ENCODE measurements around the gene SMIM41. TPM values are rescaled to one million over a fixed set of nuclear protein-coding genes. Genes with fewer than 3 reads are reported as not detected.

SMIM41 gene
- total RNA-seq, 1 donor from 2014 or later, result 0.88 TPM

- H3K9me3 Mint-ChIP-seq (ENCODE audit: unreplicated experiment), result peaks cover 5% of the 10 kb centered on the region
- no peak for DNase-seq
- peaks cover 6% of the 10 kb centered on the region for H3K4me1 Mint-ChIP-seq (ENCODE audit: low read depth, unreplicated experiment)
- no peak for TF ChIP-seq CTCF (IDR thresholded peaks at IDR 0.05; ENCODE audit: partially characterized antibody, unreplicated experiment)
- H3K27ac Mint-ChIP-seq (ENCODE audit: unreplicated experiment), result no peak overlapping the region
- H3K4me3 Mint-ChIP-seq (ENCODE audit: unreplicated experiment), result peak overlapping the region; percentile 63
- peaks cover 18% of the 10 kb centered on the region for H3K27me3 Mint-ChIP-seq (ENCODE audit: unreplicated experiment)
- H3K36me3 Mint-ChIP-seq (ENCODE audit: unreplicated experiment), result no peaks in the 10 kb centered on the region
These were observed 29.3 kb upstream of the SMIM41 start for GRCh38 chr12:52050116-52050757.

- no peaks in the 10 kb centered on the region for H3K36me3 Mint-ChIP-seq (ENCODE audit: unreplicated experiment)
- DNase-seq, result peak; percentile 84
- H3K9me3 Mint-ChIP-seq (ENCODE audit: unreplicated experiment), result peaks cover 5% of the 10 kb centered on the region
- peak within 1 kb of the TSS; percentile 68 for H3K4me3 Mint-ChIP-seq (ENCODE audit: unreplicated experiment)
- no peak for TF ChIP-seq CTCF (IDR thresholded peaks at IDR 0.05; ENCODE audit: partially characterized antibody, unreplicated experiment)
- H3K27me3 Mint-ChIP-seq (ENCODE audit: unreplicated experiment), result peaks cover 18% of the 10 kb centered on the region
- H3K27ac Mint-ChIP-seq (ENCODE audit: unreplicated experiment), result no peak within 1 kb of the TSS
- H3K4me1 Mint-ChIP-seq (ENCODE audit: low read depth, unreplicated experiment), result peaks cover 6% of the 10 kb centered on the region
These were observed 28.6 kb upstream of the SMIM41 start, which contains the start of gene NR4A1 for GRCh38 chr12:52050758-52051541. NR4A1 (plus strand) TSS chr12:52051442; CDS start chr12:52054329, 2,887 bp downstream.

GRCh38 chr12:52052468-52053186, 26.9 kb upstream of the SMIM41 start:
- Mint-ChIP-seq H3K4me3 (ENCODE audit: unreplicated experiment) (no peak overlapping the region), H3K4me1 (ENCODE audit: low read depth, unreplicated experiment) (peaks cover 8% of the 10 kb centered on the region), H3K27me3 (ENCODE audit: unreplicated experiment) (peaks cover 15% of the 10 kb centered on the region), H3K36me3 (ENCODE audit: unreplicated experiment) (no peaks in the 10 kb centered on the region), H3K27ac (ENCODE audit: unreplicated experiment) (no peak overlapping the region), H3K9me3 (ENCODE audit: unreplicated experiment) (peaks cover 5% of the 10 kb centered on the region)
- no peak for TF ChIP-seq CTCF (IDR thresholded peaks at IDR 0.05; ENCODE audit: partially characterized antibody, unreplicated experiment)
- no peak for DNase-seq

DNA sequence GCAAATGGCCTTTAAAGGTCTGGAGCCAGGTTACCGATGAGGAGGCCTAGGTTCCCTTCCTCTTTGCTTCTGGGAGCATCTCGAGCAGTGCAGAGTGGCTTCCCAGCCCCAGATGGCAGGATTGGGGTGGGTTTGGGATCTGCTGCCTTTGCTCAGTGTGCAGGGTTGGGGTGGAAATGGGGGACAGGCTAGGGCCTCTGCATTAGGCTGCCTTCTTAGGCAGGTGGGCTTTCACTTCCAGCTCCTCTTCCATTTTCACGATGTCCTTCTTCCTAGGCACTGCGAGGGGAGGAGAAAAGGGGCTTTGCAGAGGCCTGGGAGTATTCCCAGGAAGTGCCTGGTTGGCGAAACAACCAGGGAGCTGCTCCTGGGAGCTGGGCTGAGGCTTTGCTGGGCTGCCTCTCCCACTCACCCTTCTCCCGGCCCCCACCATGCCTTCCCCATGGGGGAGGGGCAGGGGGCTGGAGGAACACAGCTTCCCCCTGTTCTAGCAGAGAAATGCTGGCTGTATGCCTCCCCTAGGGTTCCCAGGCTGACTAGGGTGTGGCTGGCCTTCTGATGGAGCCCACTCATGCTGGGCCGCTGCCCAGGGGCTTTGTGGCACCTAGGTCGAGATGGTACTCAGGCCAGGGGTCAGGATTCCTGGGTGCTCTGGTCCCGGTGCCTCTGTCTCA, 25.8 kb upstream of the SMIM41 start:
- peaks cover 5% of the 10 kb centered on the region for H3K9me3 Mint-ChIP-seq (ENCODE audit: unreplicated experiment)
- H3K4me3 Mint-ChIP-seq (ENCODE audit: unreplicated experiment), result no peak overlapping the region
- DNase-seq, result no peak
- no peak overlapping the region for H3K27ac Mint-ChIP-seq (ENCODE audit: unreplicated experiment)
- peaks cover 10% of the 10 kb centered on the region for H3K4me1 Mint-ChIP-seq (ENCODE audit: low read depth, unreplicated experiment)
- no peaks in the 10 kb centered on the region for H3K36me3 Mint-ChIP-seq (ENCODE audit: unreplicated experiment)
- TF ChIP-seq CTCF (IDR thresholded peaks at IDR 0.05; ENCODE audit: partially characterized antibody, unreplicated experiment), result no peak
- H3K27me3 Mint-ChIP-seq (ENCODE audit: unreplicated experiment), result peaks cover 15% of the 10 kb centered on the region
